ENCODE measurements around the gene TOX2. TPM values are rescaled to one million over a fixed set of nuclear protein-coding genes. Genes with fewer than 3 reads are reported as not detected.
A peak's percentile ranks its signal among the peaks of the same experiment; 100 is the strongest.

TOX2 gene
- polyA plus RNA-seq, 3 donors from 2014 or later: 2.4 to 5.0 (median 2.9) TPM

DNA sequence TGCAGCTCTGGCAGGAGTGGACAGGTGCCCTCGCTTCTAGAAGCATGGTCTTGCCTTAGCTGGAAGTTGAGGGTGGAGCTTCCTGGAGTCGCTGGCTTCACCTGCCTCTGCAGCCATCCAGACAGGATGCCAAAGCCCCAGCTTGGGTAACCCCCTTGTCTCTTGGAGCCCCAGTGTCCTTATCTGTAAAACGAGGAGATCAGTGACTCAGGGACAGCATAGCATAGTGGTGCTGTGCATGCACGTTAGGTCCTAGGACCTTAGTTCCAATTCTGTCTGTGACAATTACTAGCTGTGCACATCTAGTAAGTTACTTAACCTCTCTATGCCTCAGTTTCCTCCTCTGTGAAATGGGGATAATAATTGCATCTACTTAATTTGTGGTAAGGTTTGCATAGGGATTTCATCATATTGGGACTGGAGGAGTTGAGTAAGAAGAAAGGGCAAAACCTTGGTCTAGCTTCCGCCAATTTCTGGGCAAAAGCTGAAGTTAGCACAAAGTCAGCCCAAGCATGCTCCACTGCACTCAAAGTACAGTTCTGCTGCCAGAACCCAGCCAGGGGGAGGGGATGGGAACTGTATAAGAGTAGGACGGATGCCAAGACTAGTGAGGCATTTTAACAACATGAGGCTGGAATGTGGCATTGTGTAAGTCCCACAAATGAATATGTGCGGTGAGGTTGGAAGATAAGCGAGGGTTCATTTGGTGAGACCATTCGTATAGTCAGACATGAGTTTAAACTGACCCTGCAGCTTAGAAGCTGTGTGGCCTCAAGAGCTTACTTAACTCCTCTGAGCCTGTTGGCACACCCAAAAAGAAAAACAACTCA lies 24.5 kb downstream of the TOX2 start:
- Mint-ChIP-seq H3K4me1 (peaks cover 33 to 43% of the 10 kb centered on the region in 2 donors), H3K9me3 (peaks cover 0 to 2% (median 0%) of the 10 kb centered on the region in 6 donors), H3K27ac (no peak overlapping the region), H3K4me3 (no peak overlapping the region), H3K27me3 (ENCODE audit: low read depth in 3 of 3) (peaks cover 10 to 34% (median 26%) of the 10 kb centered on the region in 3 donors), H3K36me3 (peaks cover 0 to 4% (median 0%) of the 10 kb centered on the region in 3 donors)
- no peak for DNase-seq

DNA sequence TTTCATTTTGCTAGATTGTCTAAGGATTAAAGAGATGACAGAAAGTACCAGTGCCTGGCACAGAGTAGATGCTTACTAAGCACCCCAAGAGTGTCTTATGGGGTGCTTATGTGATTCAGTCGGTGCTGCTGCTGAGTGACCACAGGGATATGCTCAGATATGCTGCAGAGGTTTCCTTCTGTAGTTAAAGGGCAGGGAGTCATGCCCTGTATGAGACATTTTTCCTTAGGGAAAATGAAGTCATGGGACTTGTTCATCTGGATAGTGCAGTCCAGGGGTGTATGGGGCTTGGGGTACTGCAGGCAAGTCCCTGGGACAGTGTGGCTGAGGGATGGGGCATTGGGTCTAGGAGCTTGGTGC lies 25.1 kb downstream of the TOX2 start:
- H3K4me1 Mint-ChIP-seq: peaks cover 33 to 49% of the 10 kb centered on the region in 2 donors
- H3K27ac Mint-ChIP-seq: no peak overlapping the region
- H3K27me3 Mint-ChIP-seq (ENCODE audit: low read depth in 3 of 3): peaks cover 11 to 31% (median 23%) of the 10 kb centered on the region in 3 donors
- peaks cover 0 to 4% (median 0%) of the 10 kb centered on the region in 3 donors for H3K36me3 Mint-ChIP-seq
- H3K4me3 Mint-ChIP-seq: no peak overlapping the region
- H3K9me3 Mint-ChIP-seq: peaks cover 0 to 2% (median 0%) of the 10 kb centered on the region in 6 donors
- no peak for DNase-seq

DNA sequence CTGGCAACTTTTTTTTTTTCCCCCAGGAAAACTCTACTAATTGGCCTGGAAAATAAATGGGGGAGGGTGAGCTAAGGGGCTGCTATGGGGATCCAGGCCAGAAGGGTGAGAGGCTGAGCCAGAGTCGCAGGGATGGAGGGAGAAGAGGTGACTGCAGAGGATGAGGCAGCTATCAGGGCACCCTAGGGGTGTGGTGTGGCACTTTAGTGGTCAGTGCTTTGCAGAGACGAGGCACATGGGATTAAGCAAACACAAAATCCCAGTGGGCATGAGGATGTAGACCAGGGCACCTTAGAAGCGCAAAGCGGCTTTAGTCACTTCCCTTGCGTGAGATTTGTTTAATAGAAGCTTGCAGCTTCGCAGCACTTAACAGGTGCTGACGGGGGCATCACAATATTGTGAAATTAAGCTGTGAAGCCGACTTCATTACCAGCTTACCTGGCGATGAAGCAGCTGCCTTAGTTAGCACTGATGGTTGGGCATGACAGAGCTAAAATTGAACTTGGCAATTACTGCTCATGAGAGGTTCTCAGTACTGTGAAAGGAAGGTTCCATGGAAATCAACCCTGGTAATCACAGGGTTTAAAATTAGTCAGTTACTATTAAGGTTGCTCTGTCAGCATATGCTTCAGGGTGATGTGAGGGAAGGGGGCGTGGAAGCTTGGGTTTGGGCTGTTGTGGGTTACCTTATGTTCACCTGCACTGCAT lies 26.0 kb downstream of the TOX2 start:
- H3K4me1 Mint-ChIP-seq: peaks cover 39 to 58% of the 10 kb centered on the region in 2 donors
- H3K36me3 Mint-ChIP-seq: peaks cover 0 to 4% (median 0%) of the 10 kb centered on the region in 3 donors
- H3K4me3 Mint-ChIP-seq: peak overlapping the region in 3 of 5 donors; percentile 2 to 31 (median 30)
- no peak overlapping the region for H3K27ac Mint-ChIP-seq
- peaks cover 15 to 37% (median 26%) of the 10 kb centered on the region in 3 donors for H3K27me3 Mint-ChIP-seq (ENCODE audit: low read depth in 3 of 3)
- peaks cover 0 to 2% (median 0%) of the 10 kb centered on the region in 6 donors for H3K9me3 Mint-ChIP-seq
- DNase-seq: no peak

DNA sequence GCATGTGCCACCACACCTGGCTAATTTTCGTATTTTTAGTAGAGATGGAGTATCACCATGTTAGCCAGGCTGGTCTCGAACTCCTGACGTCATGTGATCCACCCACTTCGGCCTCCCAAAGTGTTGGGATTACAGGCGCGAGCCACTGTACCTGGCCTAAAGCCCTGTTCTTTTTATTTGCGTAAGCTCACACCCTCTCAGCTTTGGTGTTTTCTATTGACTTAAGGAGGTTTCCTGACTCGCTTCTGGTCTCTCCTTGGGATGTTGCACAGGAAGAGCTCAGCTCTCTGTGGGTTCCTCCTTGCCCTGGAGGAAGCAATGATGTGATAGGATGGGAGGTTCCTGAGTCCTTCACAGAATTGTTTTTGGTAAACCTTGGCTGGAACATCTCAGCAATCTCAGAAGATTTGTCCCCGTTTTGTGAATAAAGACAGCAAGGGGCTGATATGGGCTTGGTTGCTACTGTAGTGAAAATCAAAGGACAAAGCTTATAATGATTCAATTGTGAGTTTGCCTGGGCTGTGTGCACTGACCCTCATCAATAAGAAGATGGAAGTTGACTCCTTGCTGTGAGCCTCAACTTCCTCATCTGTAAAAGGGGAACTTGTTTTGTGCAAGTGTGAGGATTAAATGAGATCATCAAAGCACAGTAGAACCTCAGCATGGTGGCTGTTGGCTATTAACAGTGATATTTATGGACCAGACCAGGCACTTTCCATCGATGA lies 27.0 kb downstream of the TOX2 start:
- Mint-ChIP-seq H3K4me3 (peak overlapping the region; percentile 44 to 79 (median 70)), H3K4me1 (peaks cover 43 to 66% of the 10 kb centered on the region in 2 donors), H3K27me3 (ENCODE audit: low read depth in 3 of 3) (peaks cover 18 to 35% (median 24%) of the 10 kb centered on the region in 3 donors), H3K9me3 (peaks cover 0 to 2% (median 0%) of the 10 kb centered on the region in 6 donors), H3K36me3 (peaks cover 0 to 4% (median 0%) of the 10 kb centered on the region in 3 donors), H3K27ac (peak overlapping the region in 2 of 6 donors; percentile 56 to 73)
- DNase-seq: no peak

DNA sequence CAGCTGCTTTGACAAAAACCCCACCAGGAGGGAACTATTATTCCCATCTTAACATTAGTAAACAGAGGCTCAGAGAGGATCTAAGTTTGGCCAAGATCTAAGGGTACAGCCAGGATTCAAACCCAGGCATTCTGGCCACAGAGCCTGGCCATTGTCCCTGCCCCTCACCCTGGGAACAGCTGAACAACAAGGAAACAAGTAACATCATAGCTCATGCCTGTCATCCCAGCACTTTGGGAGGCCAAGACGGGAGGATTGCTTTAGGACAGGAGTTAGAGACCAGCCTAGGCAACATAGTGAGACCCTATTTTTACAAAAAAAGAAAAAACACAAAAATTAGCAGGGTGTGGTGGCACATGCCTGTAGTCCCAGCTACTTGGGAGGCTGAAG lies 27.5 kb downstream of the TOX2 start:
- Mint-ChIP-seq H3K27ac (peak overlapping the region in 2 of 6 donors; percentile 56 to 73), H3K4me3 (peak overlapping the region; percentile 44 to 79 (median 70)), H3K9me3 (peaks cover 0 to 2% (median 0%) of the 10 kb centered on the region in 6 donors), H3K4me1 (peaks cover 43 to 70% of the 10 kb centered on the region in 2 donors), H3K27me3 (ENCODE audit: low read depth in 3 of 3) (peaks cover 17 to 38% (median 22%) of the 10 kb centered on the region in 3 donors), H3K36me3 (no peaks in the 10 kb centered on the region)
- DNase-seq: no peak

DNA sequence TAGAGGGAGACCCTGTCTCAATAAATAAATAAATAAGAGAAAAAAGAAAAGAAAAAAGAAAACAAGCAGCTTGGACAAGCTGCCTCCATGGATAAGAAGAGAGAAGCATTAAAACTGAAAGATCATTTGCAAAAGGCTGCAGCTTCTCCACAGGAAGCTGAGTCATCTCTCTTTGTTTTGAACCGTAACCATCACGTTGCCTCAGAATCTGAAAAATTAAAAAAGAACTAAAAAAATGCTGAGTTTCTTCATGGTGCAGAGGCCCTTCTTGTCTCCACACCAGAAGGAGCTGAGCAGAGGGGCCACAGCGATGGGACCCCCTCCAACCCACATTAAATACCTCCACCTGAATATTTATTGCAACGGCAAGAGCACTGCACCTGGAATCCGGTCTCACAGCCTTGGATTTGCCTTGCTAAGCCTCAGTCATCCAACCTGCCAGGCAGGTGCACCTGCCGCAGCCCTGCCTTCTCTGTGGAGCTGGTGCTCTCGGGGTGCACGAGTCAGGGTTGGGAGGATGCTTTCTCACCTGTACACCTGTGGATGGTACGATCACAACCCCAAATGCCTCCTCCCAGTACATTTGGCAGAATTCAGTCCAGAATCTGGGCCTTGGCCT lies 28.1 kb downstream of the TOX2 start:
- no peaks in the 10 kb centered on the region for H3K36me3 Mint-ChIP-seq
- peaks cover 23 to 39% (median 26%) of the 10 kb centered on the region in 3 donors for H3K27me3 Mint-ChIP-seq (ENCODE audit: low read depth in 3 of 3)
- peak overlapping the region in 3 of 6 donors; percentile 42 to 68 (median 43) for H3K27ac Mint-ChIP-seq
- peak overlapping the region; percentile 54 to 79 (median 70) for H3K4me3 Mint-ChIP-seq
- peaks cover 0 to 2% (median 0%) of the 10 kb centered on the region in 6 donors for H3K9me3 Mint-ChIP-seq
- peak in 2 of 3 donors; percentile 37 to 54 for DNase-seq
- H3K4me1 Mint-ChIP-seq: peaks cover 48 to 76% of the 10 kb centered on the region in 2 donors

DNA sequence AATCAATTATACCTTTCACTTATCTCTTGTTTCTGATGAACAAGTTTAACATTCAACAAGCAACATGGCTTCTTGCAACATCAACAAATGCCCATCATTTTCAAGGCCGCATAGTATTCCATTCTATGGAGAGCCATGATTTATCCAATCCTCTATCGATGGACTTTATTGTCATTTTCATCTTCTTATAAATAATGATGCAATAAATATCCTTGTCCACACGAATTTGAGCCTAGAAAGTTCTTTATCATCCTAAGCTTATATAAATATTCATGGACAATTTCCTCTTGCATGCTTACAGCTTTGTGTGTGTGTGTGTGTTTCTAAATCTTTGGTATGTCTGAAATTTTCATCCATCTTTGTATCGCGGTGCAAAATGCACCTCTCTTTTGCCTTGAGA lies 29.1 kb downstream of the TOX2 start:
- peaks cover 0 to 2% (median 0%) of the 10 kb centered on the region in 6 donors for H3K9me3 Mint-ChIP-seq
- no peaks in the 10 kb centered on the region for H3K36me3 Mint-ChIP-seq
- H3K27me3 Mint-ChIP-seq (ENCODE audit: low read depth in 3 of 3): peaks cover 27 to 39% (median 33%) of the 10 kb centered on the region in 3 donors
- DNase-seq: no peak
- peaks cover 55 to 84% of the 10 kb centered on the region in 2 donors for H3K4me1 Mint-ChIP-seq
- H3K27ac Mint-ChIP-seq: no peak overlapping the region
- H3K4me3 Mint-ChIP-seq: peak overlapping the region in 2 of 5 donors; percentile 6 to 77

DNA sequence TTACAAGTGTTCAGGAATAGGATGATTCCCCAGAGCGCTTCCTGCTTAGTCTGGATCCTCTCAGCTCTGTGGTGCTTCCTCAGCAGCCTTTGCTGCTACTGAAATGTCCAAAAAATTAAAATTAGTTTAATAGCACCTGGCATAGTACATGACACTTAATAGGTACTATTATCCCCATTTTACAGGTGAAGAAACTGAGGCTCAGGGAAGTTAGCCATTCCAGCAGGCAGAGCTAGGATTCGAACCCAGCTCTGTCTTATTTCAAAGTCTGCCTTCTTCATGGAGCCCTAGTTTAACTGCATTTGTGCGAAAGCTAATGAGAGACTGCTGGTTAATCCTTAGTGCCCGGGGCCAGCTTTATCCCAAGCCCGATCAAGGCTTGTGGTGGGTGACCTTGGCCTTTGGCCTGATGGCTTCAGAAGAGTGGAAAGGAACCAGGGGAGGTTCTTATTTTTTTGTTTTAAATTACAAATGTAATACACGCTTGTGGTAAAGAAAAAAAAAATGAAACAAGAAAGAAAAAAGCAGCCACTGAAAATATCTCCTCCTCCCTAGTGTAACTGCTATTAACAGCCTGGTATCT lies 30.1 kb downstream of the TOX2 start:
- peak overlapping the region in 1 of 6 donors; percentile 6 for H3K27ac Mint-ChIP-seq
- H3K4me3 Mint-ChIP-seq: peak overlapping the region in 1 of 5 donors; percentile 34
- H3K36me3 Mint-ChIP-seq: no peaks in the 10 kb centered on the region
- H3K27me3 Mint-ChIP-seq (ENCODE audit: low read depth in 3 of 3): peaks cover 35 to 39% (median 36%) of the 10 kb centered on the region in 3 donors
- no peak for DNase-seq
- H3K9me3 Mint-ChIP-seq: peaks cover 0 to 2% (median 0%) of the 10 kb centered on the region in 6 donors
- H3K4me1 Mint-ChIP-seq: peaks cover 65 to 94% of the 10 kb centered on the region in 2 donors

DNA sequence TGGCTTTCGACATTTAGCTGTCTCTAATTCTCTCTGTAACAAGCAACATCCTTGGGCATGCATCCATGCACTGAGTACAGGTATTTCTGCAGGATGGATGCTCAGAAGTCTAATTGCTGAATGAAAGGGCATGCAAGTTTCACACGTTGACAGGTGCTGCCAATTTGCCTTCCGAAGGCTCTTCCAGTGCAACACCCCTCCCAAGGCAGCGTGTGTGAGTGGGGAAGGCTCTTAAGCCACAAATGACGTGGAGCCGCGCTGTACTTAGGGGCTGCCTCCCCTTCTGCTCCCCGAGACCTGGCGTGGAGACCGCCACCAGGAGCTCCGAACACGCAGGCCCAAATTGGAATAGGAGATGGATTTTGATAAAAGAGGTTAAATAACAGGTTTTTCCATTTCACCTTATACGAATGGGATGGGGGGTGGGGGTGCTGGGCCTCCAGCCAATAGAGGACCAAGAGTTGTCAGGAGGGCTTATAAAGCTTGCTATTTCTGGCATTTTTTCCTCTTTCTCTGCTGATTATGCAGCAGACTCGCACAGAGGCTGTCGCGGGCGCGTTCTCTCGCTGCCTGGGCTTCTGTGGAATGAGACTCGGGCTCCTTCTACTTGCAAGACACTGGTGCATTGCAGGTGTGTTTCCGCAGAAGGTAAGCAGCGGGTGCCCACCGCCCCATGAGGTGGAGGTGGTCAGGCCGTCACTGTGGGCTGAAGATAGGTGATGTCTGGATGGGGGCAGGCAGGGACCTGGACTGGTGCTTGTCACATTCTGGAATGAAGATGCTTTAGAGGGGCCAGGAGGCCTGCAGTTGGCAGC lies 30.9 kb downstream of the TOX2 start:
- H3K4me1 Mint-ChIP-seq: peaks cover 70 to 94% of the 10 kb centered on the region in 2 donors
- no peak overlapping the region for H3K27ac Mint-ChIP-seq
- H3K9me3 Mint-ChIP-seq: peaks cover 0 to 2% (median 0%) of the 10 kb centered on the region in 6 donors
- H3K36me3 Mint-ChIP-seq: no peaks in the 10 kb centered on the region
- no peak for DNase-seq
- H3K27me3 Mint-ChIP-seq (ENCODE audit: low read depth in 3 of 3): peaks cover 40 to 42% (median 41%) of the 10 kb centered on the region in 3 donors
- peak overlapping the region in 1 of 5 donors; percentile 34 for H3K4me3 Mint-ChIP-seq

DNA sequence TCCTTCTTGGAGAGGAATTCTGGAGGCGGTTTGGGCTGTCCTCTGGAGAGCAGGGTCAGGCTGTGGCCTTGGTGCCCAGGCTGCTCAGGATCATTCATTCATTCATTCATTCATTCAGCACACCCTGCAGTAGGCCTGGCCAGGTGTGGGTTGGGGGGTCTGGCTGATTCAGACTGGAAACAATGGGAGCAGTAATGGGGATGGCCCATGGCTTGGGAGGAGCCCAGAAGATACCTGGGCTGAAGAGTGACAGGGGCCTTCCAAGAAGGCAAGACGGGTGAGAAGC lies 31.5 kb downstream of the TOX2 start:
- DNase-seq: no peak
- Mint-ChIP-seq H3K27me3 (ENCODE audit: low read depth in 3 of 3) (peaks cover 42% of the 10 kb centered on the region in 3 donors), H3K27ac (no peak overlapping the region), H3K4me1 (peaks cover 71 to 94% of the 10 kb centered on the region in 2 donors), H3K4me3 (no peak overlapping the region), H3K9me3 (peaks cover 0 to 2% (median 0%) of the 10 kb centered on the region in 6 donors), H3K36me3 (no peaks in the 10 kb centered on the region)

DNA sequence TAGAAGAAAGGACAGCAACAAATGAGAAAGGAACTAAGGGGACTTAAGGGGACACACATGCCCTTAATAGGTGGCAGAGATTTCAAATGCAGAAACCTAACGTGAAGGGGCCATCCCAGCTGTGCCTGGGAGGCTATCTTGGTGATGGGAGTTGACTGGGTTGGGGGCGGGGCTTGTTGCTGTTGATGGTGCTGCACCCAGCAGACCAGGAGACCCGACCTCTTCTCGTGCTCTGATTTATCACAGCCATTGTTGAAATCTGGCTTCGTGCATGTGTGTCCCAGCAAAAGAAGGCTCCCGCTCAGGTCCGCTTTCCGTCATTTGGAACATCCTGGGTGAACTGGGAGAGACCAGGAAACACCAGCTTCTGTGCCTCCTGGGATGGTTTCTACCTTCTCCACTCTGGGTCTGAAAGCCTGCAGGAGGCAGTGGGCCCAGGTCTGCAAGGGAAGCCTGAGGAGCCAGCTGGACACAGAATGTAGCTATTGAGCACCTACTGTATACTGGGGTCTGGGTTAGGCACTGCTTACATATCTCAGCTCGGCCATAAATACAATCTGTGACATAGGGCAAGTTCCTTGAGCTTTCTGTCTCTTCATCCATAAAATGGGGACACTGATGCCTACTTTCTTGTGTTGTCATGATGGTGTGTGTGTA lies 32.1 kb downstream of the TOX2 start:
- no peaks in the 10 kb centered on the region for H3K36me3 Mint-ChIP-seq

DNA sequence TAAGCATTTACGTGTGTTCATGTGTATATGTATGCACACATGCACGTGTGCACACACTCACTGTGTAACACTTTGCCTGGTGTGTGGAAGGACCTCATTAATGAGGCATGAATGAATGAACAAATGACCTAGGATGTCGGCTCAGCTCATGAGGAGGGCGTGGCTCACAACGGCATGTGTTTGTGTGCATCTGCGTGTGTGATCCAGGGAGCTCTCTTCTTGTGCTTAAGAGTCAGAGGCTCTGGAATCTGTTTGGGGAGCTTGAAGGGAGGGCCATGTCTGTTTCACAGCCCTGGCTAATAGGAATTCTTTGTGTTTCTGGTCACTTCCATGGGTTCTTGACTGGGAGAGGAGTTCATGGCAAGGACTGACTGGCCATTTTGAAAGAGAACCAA lies 32.7 kb downstream of the TOX2 start:
- peaks cover 39 to 44% (median 42%) of the 10 kb centered on the region in 3 donors for H3K27me3 Mint-ChIP-seq (ENCODE audit: low read depth in 3 of 3)
- H3K9me3 Mint-ChIP-seq: peaks cover 0 to 2% (median 0%) of the 10 kb centered on the region in 6 donors
- H3K36me3 Mint-ChIP-seq: no peaks in the 10 kb centered on the region
- no peak overlapping the region for H3K4me3 Mint-ChIP-seq
- peaks cover 62 to 87% of the 10 kb centered on the region in 2 donors for H3K4me1 Mint-ChIP-seq
- H3K27ac Mint-ChIP-seq: no peak overlapping the region
- no peak for DNase-seq

More for the DNA sequence above, 32.1 kb downstream of the TOX2 start:
- no peak for DNase-seq
- H3K4me1 Mint-ChIP-seq: peaks cover 66 to 90% of the 10 kb centered on the region in 2 donors
- H3K27ac Mint-ChIP-seq: no peak overlapping the region
- peaks cover 0 to 2% (median 0%) of the 10 kb centered on the region in 6 donors for H3K9me3 Mint-ChIP-seq
- H3K4me3 Mint-ChIP-seq: no peak overlapping the region
- H3K27me3 Mint-ChIP-seq (ENCODE audit: low read depth in 3 of 3): peaks cover 38 to 42% (median 42%) of the 10 kb centered on the region in 3 donors
